HT-29 (cell line): Measurements from ENCODE around the gene SH3RF1. TPM values are rescaled to one million over a fixed set of nuclear protein-coding genes. Genes with fewer than 3 reads are reported as not detected.
A peak's percentile ranks its signal among the peaks of the same experiment; 100 is the strongest.

ENCODE experiments used
- DNase-seq: peaks from one replicate; pipeline ENCODE4 v3.0.0-alpha.2; 2015; ENCODE audit warnings: low spot score
- total RNA-seq: library from RNA; depleted of rRNA; stranded (reverse); fragments of >200 nt; shearing (Covaris generic); gene quantifications from 2 replicates; pipeline ENCODE4 v1.2.3, GENCODE V29; 2014

The SH3RF1 gene
- total RNA-seq, 1 experiment from 2014 or later = 14.6 TPM

GRCh38 chr4:169136796-169137557 lies 133.8 kb downstream of the SH3RF1 start:
- DNase-seq = no peak

GRCh38 chr4:169136330-169136729 lies 134.4 kb downstream of the SH3RF1 start:
- DNase-seq = no peak

- no peak for DNase-seq
Observed at GRCh38 chr4:169135776-169136175, 135.0 kb downstream of the SH3RF1 start.

GRCh38 chr4:169133932-169134331 lies 136.8 kb downstream of the SH3RF1 start:
- DNase-seq = no peak

GRCh38 chr4:169132561-169133305 lies 138.0 kb downstream of the SH3RF1 start:
- DNase-seq = no peak

DNA sequence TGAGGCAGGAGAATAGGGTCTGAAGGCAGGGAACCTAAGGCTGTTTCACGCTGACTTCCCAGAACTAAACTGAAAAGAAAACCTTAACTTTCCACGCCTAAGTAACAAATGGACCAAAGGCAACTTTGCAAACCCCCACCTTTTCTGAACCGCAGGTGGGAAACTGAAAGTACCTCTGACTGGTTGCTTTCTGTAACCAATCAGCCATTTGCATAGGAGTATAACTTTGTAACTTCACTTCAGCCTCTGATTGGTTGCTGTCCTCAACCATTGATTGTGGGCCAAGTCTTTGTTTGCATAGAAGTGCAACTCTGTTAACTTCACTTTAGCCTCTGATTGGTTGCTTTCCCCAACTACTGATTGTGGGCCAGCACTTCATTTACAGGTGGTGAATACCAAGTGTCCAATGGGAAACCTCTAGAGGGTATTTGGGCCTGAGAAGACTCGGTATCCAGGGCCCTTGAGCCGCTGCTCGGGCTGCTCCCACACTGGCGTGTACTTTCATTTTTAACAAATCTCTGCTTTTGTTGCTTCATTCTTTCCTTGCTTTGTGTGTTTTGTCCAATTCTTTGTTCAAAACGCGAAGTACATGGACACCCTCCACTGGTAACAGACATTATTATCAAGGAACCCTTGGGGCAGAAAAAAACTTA lies 139.1 kb downstream of the SH3RF1 start:
- DNase-seq = no peak

DNA sequence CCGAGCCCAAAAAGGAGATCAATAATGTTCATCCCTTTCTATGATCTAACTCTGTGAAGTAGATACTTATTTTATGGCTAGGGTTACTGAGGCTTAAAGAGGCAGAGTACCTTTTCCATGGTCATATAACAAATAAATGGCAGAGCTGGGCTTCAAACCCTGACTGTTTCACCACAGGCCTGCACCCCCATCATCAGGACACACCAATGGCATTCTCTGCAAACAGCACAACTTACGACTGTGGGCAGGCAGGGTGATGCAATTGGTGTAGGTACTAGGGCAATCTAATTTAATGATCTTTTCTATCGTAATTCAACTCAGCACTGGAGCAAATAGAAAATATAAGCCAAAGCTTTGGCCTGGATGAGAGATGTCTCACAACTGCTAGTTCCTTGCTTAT lies 141.9 kb downstream of the SH3RF1 start:
- no peak for DNase-seq

GRCh38 chr4:169127314-169127713 lies 143.4 kb downstream of the SH3RF1 start:
- DNase-seq = no peak

DNA sequence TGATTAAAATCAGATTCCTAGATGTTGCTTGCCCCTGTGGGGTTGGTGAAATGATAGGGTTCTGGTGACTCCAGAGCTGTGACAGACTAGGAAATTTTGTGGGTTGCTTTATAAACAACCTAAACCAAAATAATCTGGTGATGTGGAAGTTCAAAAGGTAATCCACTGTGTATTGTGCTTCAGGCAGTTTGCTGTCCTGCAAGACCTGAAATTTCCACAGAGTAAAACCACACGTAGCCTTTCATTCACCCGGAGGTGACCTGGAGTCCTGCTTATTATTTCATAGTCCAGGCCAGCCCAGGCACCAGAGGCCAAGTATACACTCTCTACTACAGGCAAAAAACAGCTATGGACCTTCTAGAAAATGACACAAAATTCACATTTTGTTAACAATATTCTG lies 146.1 kb downstream of the SH3RF1 start:
- DNase-seq = no peak

GRCh38 chr4:169122422-169122821 lies 148.3 kb downstream of the SH3RF1 start:
- no peak for DNase-seq

DNA sequence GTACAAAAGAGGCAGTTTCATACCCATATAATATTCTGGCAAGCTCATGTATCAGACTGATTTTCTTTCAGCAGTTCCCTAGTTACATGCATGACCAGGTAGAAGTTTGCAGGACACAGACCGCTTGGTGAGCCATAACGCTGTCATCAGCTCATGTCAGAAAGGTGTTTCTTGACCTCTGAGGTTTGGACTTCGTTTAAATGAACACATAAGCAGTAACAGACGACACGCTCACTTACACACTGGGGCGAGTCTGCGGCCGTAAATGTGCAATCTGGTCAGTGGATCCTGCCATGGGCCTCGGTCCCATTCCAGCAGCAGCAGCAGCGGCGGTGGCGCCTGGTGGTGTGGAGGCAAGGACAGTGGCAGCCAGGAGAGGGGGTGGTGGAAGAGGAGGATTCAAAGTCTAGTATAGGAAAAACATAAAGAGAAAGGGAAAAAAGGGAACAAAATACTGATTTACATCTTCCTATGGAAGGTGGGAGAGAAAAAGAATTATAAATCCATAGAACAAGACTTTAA lies 148.8 kb downstream of the SH3RF1 start:
- DNase-seq = no peak

GRCh38 chr4:169120624-169121023 lies 150.1 kb downstream of the SH3RF1 start:
- DNase-seq = no peak

DNA sequence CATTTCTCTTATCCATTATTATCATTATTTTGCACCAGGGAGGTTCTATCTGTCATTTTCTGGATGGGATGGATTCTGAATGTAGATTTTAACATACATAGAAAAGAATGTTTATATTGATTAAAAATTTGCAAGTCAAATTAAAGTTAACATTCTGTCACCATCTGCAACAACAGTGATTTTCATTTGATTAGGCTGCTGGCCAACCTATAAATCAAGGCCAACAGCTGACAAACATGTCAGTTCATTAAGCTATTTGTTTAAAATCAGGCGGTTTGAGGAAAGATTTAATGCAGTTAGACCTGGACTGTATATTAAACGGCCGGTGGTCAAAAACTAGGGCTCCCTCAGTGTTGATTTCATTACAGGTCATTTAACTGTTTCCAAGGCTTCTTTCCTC lies 151.2 kb downstream of the SH3RF1 start:
- no peak for DNase-seq

GRCh38 chr4:169117591-169118081 lies 153.1 kb downstream of the SH3RF1 start:
- no peak for DNase-seq

DNA sequence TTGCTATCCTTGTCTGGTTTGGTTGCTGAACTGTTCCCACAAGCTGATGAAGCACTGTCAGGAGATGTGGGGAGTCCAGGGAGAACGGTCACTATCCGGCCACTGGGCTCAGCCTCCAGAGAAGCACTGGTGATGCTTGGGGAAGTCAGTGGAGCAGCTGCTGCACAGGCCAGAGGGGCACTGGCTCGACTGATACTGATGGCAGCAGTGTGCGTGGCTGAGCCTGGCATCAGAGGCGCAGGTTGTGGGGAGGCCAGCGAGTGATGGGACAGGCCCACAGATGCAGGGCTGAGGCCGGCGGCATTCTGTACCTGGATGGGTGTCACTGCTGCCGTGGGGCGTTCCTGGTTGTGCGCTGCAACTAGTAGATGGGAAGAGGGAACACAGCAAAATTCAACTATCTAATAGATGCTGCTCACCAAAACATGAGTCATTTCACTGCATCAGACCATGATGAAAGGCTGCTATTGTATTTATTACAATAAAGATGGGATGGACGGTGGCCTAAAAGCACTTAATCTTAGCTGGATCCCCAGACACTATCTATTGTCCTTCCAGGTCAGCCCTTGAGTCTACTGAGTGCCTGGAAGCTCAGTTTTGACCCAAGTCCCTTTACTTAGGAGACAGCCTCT lies 154.4 kb downstream of the SH3RF1 start:
- no peak for DNase-seq

- peak; percentile 86 for DNase-seq
Observed at GRCh38 chr4:169115897-169116254, 154.9 kb downstream of the SH3RF1 start.

DNA sequence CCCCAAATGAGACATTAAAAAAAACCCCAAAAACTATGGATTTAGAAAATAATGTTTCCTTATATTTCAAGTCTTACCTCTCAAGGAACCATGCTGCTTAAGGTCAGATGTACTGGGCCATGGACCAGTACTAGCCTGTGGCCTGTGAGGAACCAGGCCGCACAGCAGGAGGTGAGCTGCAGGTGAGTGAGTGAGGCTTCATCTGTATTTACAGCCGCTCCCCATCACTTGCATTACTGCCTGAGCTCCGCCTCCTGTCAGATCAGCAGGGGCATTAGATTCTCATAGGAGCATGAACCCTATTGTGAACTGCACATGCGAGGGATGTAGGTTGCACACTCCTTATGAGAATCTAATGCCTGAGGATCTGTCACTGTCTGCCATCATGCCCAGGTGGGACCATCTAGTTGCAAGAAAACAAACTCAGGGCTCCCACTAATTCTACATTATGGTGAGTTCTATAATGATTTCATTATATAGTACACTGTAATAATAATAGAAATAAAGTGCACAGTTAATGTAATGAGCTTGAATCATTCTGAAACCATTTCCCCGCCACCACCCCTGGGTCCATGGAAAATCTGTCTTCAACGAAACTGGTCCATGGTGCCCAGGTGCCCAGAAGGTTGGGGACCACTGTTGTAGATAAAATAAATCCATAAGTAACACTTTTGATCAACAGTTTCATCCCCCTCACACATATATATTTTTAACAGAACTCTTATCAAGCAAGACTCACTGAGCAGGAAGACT lies 155.4 kb downstream of the SH3RF1 start:
- peak; percentile 33 for DNase-seq

DNA sequence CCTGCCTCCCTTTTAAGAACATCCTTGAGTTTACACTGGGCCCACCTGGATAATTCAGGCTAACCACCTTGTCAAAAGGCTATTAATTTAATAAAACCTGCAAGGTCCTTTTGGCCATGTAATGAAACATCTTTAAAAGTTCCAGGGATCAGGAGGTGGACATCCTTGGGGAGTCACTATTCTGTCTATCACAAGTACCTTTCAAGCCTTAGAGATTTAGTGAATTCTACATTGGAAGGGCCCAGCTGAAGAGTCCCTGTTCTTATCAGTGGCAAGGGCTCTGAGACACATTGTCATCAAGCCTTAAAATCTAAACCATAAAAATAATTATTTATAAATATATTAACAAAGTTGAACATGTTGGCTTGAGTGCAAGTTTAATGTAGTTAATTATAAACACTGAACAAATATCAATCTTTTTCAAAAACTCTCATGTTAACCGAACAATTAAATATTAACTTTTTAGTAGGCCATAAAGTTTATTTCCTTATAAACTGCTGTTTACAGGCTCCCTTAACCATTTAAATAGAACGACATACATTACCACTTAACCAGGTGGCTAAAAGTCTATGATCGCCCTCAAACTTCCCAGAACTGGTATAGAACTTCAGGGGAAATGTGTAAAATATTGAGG lies 156.3 kb downstream of the SH3RF1 start:
- peak; percentile 59 for DNase-seq

- DNase-seq = no peak
Observed at GRCh38 chr4:169110633-169111032, 160.1 kb downstream of the SH3RF1 start.

GRCh38 chr4:169109035-169109675 lies 161.6 kb downstream of the SH3RF1 start:
- no peak for DNase-seq
